Dermis microvascular lymphatic vessel endothelial cell (primary cell): ENCODE measurements around the gene TMEM184B. TPM values are rescaled to one million over a fixed set of nuclear protein-coding genes. Genes with fewer than 3 reads are reported as not detected.
A peak's percentile ranks its signal among the peaks of the same experiment; 100 is the strongest.

Experiments
- DNase-seq, 2 donors: peaks; one replicate each; pipeline versions ENCODE4 v3.0.0 to v3.0.0-alpha.2; 2010; ENCODE audit warnings: low read depth in 2 of 2
- total RNA-seq: library from RNA; depleted of rRNA; stranded (reverse); fragments of >200 nt; gene quantifications from 2 replicates; pipeline ENCODE4 v1.2.1, GENCODE V29; 2014

TMEM184B gene
- total RNA-seq, 1 donor from 2014 or later = 25.4 TPM

- no peak for DNase-seq
Measured at GRCh38 chr22:38207898-38208432, 64.8 kb downstream of the TMEM184B start.

DNA sequence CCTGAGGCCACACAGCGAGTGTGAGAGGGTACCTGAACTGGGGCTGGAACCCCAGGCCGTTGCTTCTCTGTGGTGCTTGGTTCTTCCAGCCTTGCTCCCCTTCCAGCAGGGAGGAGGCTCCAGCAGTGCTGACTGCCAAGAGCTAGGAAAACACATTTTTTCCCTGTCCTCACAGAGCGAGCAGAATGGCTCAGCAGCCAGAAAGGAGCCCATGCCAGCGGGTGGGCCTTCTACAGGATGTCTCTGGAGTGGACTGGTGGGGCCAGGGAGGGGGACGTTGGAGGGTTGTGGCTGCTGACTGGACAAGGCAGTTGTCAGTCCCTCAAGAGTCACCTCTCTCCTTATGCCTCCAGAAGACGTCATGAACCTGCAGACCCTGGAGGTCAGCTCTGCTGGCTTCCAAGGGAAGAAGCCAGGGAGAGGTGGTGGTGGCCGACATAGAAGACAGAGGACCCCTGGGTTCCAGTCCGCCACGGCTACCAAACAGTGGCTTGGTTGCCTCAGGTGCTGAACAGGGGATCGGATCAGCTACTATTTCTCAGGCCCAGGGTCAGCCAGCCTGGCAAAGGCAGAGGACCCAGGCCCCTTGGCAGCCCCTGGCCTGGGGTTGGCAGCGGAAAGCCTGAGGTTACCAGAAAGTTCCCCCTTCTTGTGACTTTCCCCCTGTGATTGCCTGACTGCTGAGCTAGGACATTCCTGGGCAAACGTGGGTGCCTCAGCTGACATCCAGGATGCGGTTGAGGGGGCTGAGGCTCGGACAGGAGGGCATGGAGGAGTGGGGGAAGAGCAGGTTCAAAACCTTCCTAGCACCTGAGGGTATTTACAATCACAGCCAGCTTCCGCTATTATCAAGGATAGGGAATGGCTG is 67.3 kb downstream of the TMEM184B start:
- peak in 1 of 2 donors; percentile 49 for DNase-seq

GRCh38 chr22:38204784-38205183 is 68.0 kb downstream of the TMEM184B start:
- no peak for DNase-seq

DNA sequence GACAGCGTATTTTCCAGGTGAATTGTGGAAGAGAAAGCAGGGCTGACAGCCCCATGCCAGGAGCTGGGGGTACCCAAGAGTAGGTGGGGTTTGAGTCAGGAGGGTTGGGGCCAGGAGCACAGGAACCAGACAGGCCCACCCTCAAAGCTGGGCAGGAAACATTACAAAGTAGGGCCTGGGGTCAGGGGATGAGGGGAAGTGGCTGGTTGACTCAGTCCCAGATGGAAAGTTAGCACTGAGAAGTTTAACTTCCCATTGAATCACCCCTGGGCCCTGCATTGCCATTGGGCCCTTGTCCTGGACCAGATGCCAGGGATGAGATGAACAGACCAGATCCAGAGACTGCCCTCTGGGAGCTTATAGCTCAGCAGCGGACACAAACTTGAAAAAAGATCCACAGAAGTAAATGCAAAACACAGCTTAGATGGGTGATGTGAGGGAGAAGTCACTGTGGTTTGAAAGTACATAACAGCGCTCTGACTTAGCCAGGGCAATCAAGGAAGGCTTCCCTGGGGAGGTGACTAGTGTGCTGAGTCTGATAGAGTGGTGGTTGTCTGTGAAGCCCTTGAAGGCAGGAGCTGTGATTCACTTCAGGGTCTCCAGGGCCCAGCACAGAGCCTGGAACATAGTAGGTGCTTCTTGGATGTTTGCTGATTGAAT is 68.8 kb downstream of the TMEM184B start:
- peak; percentile 82 to 94 for DNase-seq

- peak; percentile 59 to 75 for DNase-seq
Measured at GRCh38 chr22:38203090-38203810, 69.6 kb downstream of the TMEM184B start.

DNA sequence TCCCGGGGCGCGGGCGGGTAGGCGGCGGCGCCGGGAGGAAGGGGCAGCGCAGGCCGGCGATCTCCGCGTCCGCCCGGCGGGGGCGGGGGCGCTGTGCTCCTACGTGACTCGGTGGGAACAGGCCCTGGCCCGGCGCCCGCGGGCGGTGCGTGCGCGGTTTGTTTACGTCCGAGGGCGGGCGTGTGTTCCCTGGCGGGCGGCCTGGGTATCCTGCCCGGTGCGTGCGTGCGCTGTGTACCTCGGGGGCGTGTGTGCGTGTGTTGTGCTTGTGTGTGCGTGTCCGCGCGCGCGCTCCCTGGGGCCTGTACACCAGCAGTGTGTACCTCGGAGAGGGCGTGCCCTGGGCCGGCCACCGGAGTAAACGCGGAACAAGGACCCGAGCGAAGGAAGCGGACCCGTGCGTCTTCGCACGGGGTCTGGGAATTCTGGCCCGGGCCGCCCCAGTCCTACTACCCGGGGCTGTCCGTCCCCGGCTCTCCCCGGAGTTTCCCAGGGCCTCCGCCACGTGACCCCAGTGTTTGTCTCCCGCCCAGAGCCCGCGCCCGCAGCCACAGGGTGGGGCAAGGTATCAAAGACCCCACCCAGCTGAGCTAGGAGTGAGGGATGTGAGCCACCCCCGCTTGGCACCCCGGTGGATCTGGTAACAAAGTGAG is 70.2 kb downstream of the TMEM184B start:
- DNase-seq = peak; percentile 78 to 95

- DNase-seq = peak; percentile 93 to 98
Measured at GRCh38 chr22:38201711-38202436, 70.9 kb downstream of the TMEM184B start, which contains the start of gene MAFF. TSS of gene MAFF (plus strand) at chr22:38201994. CDS start at chr22:38213854, 11,860 bp downstream.

DNA sequence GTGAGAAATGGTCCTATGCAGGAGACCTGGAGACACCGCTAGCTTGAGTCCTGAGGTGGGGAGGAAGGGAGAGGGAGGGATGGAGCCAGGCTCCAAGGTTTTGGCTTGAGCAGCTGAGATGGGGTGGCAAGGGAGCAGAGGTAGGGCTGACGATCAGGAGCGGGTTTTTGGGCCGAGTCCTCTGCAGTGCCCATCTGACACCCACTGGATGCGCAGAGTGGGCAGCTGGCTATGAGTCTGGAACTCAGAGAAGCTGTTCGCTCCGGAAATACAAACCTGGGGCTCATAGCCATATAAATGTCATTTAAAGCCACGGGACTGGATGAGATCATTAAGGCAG is 71.5 kb downstream of the TMEM184B start:
- DNase-seq = no peak

- no peak for DNase-seq
Measured at GRCh38 chr22:38199826-38200559, 72.8 kb downstream of the TMEM184B start.

GRCh38 chr22:38196791-38197419 is 75.9 kb downstream of the TMEM184B start:
- no peak for DNase-seq

DNA sequence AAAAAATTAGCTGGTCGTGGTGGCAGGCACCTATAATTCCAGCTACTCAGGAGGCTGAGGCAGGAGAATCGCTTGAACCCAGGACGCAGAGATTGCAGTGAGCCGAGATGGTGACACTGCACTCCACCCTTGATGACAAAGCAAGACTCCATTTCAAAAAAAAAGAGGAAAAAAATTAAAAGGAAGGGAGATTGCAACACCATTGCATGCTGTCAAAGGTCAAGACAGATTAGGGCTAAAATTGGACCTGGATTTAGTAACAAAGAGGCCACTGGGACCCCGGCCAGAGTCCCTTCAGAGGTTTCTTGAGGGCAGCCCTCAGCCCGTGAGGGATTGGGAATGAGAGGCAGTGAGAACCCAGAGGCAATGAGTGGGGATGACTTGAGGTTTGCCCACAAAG is 79.2 kb downstream of the TMEM184B start:
- DNase-seq = no peak

DNA sequence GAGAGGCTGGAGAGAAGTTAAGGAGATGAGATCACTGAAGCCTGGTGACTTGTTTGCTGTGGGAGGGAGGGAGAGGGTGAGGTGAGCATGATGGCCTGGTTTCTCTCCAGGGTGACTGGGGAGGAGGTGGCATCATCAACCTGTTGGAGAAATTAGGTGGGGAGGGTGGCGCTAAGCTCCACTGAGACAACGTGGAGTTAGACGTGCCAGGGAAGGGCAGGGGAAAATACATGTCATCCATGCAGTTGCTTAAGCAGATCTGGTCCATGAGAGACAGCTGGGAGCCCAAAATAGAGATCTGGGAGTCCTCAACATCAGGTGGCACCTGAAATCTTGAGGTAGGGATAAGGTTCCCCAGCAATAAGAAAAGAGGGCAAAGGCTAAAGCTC is 80.3 kb downstream of the TMEM184B start:
- DNase-seq = no peak

GRCh38 chr22:38191731-38192474 is 80.9 kb downstream of the TMEM184B start:
- DNase-seq = no peak

- DNase-seq = no peak
Measured at GRCh38 chr22:38191055-38191454, 81.8 kb downstream of the TMEM184B start.

DNA sequence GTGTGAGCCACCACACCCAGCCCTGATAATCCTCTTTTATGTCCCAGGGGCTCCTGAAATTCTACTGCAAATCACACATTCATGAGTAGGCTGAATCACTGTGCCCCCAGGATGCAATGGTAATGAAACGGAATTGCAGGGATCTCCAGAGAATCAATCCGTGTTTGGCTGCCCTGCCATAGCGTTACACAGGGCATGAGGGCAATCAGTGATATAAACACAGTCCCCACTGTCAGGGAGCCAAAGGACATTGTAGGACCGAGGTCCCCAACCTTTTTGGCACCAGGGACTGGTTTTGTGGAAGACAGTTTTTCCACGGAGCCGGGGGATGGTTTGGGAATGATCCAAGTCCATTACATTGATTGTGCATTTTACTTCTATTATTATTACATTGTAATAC is 82.2 kb downstream of the TMEM184B start:
- no peak for DNase-seq

GRCh38 chr22:38189104-38189503 is 83.7 kb downstream of the TMEM184B start:
- no peak for DNase-seq

DNA sequence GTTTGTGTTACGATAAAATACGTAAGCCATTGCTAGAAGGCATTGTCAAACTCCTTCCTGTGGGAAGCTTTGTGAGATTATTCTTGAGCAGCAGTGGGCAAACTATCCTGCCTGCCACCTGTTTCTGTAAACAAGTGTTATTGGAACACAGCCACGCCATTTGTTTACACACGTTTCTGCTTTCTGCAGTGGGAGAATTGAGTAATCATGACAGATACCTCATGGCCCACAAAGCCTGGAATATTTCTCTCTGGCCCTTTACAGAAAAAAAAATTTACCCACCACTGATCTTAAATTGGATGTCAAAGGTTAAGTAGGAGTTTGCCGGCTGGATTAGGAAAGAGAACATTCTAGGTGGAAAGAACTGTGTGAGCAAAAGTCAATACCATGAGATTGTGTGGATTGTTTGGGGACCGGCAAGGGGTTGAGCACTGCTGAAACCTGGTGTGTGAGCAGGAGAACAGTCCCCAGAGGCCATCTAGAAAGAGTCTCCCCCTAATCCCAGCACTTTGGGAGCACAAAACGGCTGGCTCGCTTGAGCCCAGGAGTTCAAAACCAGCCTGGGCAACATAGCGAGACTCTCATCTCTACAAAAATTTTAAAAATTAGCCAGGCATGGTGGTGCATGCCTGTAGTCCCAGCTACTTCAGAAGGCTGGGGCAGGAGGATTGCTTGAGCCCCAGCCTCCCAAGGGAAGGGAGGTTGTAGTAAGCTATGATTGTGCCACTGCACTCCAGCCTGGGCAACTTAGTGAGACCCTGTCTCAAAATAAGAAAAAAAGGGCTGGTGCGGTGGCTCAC is 85.2 kb downstream of the TMEM184B start:
- peak; percentile 86 to 91 for DNase-seq

DNA sequence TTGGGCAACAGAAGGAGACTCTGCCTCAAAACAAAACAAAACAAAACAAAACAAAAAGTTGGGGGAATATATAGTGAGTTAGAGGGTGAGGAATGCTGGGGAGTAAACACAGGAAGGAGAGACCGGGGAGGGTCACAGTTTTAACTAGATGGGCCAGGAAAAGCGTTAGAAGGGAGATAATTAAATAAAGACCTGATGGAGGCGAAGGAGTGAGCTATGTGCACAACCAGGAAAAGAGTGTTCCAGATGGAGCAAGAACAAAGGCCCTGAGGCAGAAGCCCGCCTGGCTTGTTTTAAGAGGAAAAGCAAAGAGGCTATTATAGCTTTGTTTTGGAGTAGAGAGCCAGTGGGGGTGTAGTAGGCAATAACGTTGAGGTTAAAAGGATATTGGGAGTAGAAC is 86.4 kb downstream of the TMEM184B start:
- peak in 1 of 2 donors; percentile 51 for DNase-seq
